Measurements from ENCODE around the gene ZNF664.

Gene ZNF664

DNA sequence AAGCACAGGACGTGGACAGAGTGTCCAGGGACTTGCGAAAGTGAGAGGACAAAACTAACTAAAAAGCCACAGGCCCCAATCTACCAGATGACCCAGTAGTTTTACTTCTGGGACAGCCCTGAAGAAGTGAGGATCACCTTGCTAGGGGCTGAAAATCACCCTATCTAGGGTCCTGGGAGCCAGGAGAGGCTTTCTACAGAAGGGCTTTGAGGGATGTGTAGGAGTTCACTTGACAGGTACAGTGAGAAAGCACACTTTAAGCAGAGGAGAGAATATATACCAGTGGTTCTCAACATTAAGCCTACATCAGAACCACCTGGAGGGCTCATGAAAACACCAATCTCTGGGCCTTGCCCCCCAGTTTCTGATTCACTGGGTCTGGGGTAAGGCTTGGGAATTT, 60.8 kb downstream of the ZNF664 start:
- H3K9me3 ChIP-seq (ENCODE audit: control insufficient read depth, insufficient read depth, low read length), result no peaks in the 10 kb centered on the region
- H3K36me3 ChIP-seq (ENCODE audit: control insufficient read depth, low read length), result no peaks in the 10 kb centered on the region
- H3K79me2 ChIP-seq (ENCODE audit: control insufficient read depth, low read length), result no peaks in the 10 kb centered on the region
- H3K27me3 ChIP-seq (ENCODE audit: control insufficient read depth, low read length), result peaks cover 3% of the 10 kb centered on the region; the same call in 1 of the 2 replicates
- TF ChIP-seq EZH2phosphoT487 (IDR thresholded peaks at IDR 0.05; ENCODE audit: borderline replicate concordance, low read length) (no peak), CTCF (IDR thresholded peaks at IDR 0.05; ENCODE audit: low read depth, low read length, poor library complexity, severe bottlenecking) (no peak)
- H3K9me2 ChIP-seq (replicated peaks; ENCODE audit: control insufficient read depth, low read length), result no peaks in the 10 kb centered on the region
- H3K4me3 ChIP-seq (ENCODE audit: low read length), result no peak overlapping the region
- no peak overlapping the region for H3K27ac ChIP-seq (ENCODE audit: low read depth, low read length)
- no peaks in the 10 kb centered on the region for H3K4me1 ChIP-seq (ENCODE audit: control insufficient read depth, low read length)
- peaks cover 4% of the 10 kb centered on the region; the same call in 1 of the 2 replicates for H4K20me1 ChIP-seq (ENCODE audit: control insufficient read depth, insufficient read depth, low read depth, low read length)
- no peak overlapping the region for H3K4me2 ChIP-seq (ENCODE audit: low read length)
- H3F3A ChIP-seq (ENCODE audit: control insufficient read depth, insufficient read depth), result no peaks in the 10 kb centered on the region

DNA sequence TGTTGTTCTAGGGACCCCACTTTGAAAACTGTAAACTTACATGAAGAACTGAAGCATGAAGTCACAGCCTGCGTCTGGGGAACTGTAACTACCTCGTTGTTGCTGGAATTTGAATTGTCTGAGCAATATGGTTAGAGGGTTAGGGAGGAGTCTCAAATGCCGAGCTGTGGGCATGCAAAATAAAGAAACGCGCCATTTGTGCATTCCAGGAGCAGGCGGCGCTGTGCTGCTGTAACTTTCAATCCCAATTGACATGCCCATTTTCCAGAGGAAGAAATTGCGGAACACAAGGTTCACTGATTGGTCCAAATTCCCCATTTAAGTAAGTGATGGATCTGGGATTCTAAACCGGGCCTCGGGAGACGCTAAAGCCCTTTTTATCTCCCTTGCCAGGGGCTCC, 61.3 kb downstream of the ZNF664 start:
- no peaks in the 10 kb centered on the region for H3K79me2 ChIP-seq (ENCODE audit: control insufficient read depth, low read length)
- no peak overlapping the region for H3K4me2 ChIP-seq (ENCODE audit: low read length)
- peaks cover 4% of the 10 kb centered on the region; the same call in 1 of the 2 replicates for H4K20me1 ChIP-seq (ENCODE audit: control insufficient read depth, insufficient read depth, low read depth, low read length)
- H3K27ac ChIP-seq (ENCODE audit: low read depth, low read length), result no peak overlapping the region
- peaks cover 3% of the 10 kb centered on the region; the same call in 1 of the 2 replicates for H3K27me3 ChIP-seq (ENCODE audit: control insufficient read depth, low read length)
- H3F3A ChIP-seq (ENCODE audit: control insufficient read depth, insufficient read depth), result no peaks in the 10 kb centered on the region
- H3K9me3 ChIP-seq (ENCODE audit: control insufficient read depth, insufficient read depth, low read length), result no peaks in the 10 kb centered on the region
- no peaks in the 10 kb centered on the region for H3K9me2 ChIP-seq (replicated peaks; ENCODE audit: control insufficient read depth, low read length)
- H3K4me1 ChIP-seq (ENCODE audit: control insufficient read depth, low read length), result no peaks in the 10 kb centered on the region
- no peak for TF ChIP-seq CTCF (IDR thresholded peaks at IDR 0.05; ENCODE audit: low read depth, low read length, poor library complexity, severe bottlenecking)
- TF ChIP-seq EZH2phosphoT487 (IDR thresholded peaks at IDR 0.05; ENCODE audit: borderline replicate concordance, low read length), result no peak
- H3K4me3 ChIP-seq (ENCODE audit: low read length), result no peak overlapping the region
- H3K36me3 ChIP-seq (ENCODE audit: control insufficient read depth, low read length), result no peaks in the 10 kb centered on the region

DNA sequence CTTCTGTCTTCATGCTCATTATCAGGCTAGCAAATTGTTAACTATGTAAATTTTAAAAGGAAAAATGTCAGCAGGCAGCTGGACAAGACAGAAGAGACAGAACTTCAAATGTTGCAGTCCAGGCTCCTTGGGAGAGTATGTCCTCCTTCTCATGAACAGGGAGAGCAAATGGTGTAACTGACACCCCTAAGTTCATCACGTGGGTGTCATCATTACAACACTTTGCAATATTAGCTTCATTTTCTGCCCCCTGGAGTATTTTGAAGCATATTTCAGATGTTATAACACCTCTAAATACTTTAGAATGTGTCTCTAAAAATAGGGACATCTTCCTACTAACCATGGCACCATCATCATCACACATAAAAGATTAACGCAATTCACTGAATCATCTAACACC, 62.1 kb downstream of the ZNF664 start:
- H3K4me1 ChIP-seq (ENCODE audit: control insufficient read depth, low read length), result no peaks in the 10 kb centered on the region
- no peak for TF ChIP-seq EZH2phosphoT487 (IDR thresholded peaks at IDR 0.05; ENCODE audit: borderline replicate concordance, low read length)
- TF ChIP-seq CTCF (IDR thresholded peaks at IDR 0.05; ENCODE audit: low read depth, low read length, poor library complexity, severe bottlenecking), result no peak
- no peaks in the 10 kb centered on the region for H3K36me3 ChIP-seq (ENCODE audit: control insufficient read depth, low read length)
- peaks cover 3% of the 10 kb centered on the region; the same call in 1 of the 2 replicates for H3K27me3 ChIP-seq (ENCODE audit: control insufficient read depth, low read length)
- H3K9me3 ChIP-seq (ENCODE audit: control insufficient read depth, insufficient read depth, low read length), result no peaks in the 10 kb centered on the region
- no peaks in the 10 kb centered on the region for H3K9me2 ChIP-seq (replicated peaks; ENCODE audit: control insufficient read depth, low read length)
- no peak overlapping the region for H3K4me3 ChIP-seq (ENCODE audit: low read length)
- no peak overlapping the region for H3K4me2 ChIP-seq (ENCODE audit: low read length)
- H3F3A ChIP-seq (ENCODE audit: control insufficient read depth, insufficient read depth), result no peaks in the 10 kb centered on the region
- no peaks in the 10 kb centered on the region for H3K79me2 ChIP-seq (ENCODE audit: control insufficient read depth, low read length)
- H4K20me1 ChIP-seq (ENCODE audit: control insufficient read depth, insufficient read depth, low read depth, low read length), result peaks cover 4% of the 10 kb centered on the region; the same call in 1 of the 2 replicates
- no peak overlapping the region for H3K27ac ChIP-seq (ENCODE audit: low read depth, low read length)

All from DOHH2 (cell line).